ENCODE results near the gene UVRAG.

Gene UVRAG

DNA sequence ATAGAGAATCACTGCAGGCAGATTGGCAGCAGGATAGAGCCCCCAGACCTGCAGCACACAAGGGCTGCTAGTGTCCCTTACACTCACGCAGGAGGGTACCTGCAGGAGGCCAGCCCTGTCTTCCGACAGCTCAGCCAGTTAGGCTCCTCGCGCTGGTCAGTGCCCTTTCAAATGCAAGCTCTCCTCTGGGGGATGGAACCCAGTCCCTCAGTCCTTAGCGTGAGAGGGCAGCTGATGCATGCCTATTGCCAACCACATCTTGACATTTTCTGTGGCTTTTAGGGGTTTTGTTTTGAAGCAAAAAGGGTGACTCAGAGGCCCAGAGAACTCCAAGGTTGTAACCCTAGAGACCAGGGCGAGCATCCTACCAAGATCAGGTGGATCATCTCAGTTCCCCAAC lies 351.3 kb downstream of the UVRAG start:
- DNase-seq (ENCODE audit: low read depth in 2 of 2) = no peak

DNA sequence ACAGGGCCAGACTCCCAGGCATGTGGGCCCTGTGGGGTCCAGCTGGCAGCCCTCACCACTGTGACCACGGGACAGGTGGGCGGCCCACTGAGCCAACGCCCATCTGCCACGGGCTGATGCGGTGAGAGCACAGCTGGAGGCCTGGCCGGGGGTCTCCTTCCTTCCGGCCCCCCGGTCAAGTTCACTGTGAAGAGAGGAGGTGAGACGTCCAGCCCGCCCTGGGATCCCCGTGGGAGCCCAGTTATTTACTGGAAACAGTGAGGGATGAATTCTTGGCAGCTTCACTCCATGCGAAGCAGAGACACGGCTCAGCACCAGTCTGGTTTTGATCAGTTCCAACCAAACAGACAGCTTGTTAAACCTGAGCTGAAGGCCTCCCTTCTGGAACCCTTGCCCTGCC lies 352.6 kb downstream of the UVRAG start:
- no peak for DNase-seq (ENCODE audit: low read depth in 2 of 2)

DNA sequence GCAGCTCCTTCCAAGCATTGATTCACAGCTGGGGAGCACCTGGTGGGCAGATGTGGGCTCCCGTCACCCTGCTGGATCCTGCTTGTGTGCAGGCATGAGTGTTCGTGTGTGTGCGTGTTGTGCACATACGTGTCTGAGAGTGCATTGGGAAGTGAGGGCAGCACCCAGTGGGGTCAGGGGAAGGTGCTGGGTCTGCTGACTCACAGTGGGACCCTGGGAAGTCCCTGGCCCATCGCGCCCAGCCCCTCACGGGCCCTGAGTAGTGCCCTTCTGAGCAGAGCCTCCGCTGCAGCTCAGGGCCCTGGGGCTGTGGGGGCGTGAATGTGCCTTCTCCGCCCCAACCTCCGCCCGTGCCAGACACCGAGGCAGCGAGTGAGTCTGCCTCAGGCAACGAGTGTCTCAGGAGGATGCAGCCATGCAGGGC lies 354.5 kb downstream of the UVRAG start:
- no peak for DNase-seq (ENCODE audit: low read depth in 2 of 2)

DNA sequence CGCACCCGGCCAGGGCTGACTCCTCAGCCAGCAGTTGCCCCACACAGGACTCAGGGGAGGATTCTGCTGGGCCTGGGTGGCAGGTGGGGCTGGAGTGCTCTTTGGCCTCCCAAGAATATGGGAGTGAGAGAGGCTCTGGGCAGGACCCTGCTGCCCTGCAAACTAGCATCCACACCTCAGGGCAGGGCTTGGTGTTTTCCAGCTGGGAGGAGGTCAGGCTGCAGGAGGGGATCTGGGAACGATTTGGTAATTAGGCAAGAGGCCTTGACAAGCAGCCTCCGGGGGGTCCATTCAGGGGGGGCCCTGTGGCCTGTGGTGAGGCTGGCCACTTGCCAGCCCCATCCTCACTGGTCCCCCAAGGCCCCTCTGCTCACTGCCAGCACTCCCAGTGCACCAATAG lies 355.5 kb downstream of the UVRAG start:
- no peak for DNase-seq (ENCODE audit: low read depth in 2 of 2)

DNA sequence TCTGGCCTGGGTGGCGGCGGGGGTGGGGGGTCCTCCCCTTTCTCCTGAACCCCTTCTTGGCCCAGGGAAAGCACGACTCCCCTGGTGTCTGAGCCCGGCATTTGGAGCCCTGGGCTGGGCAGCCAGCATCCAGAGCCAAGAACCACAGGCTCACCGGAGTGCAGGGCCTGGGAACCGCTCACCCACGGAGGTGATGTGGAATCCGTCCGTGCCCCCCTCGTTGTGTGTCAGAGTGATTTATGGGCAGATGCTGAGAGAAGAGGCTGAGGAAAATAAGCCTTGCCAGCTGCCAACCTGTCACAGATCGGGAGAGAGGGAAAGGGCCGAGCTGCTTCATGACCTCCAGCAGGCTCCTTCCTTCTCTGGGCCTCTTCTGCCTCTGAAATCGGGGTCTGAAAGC lies 357.6 kb downstream of the UVRAG start:
- DNase-seq (ENCODE audit: low read depth in 2 of 2) = no peak

DNA sequence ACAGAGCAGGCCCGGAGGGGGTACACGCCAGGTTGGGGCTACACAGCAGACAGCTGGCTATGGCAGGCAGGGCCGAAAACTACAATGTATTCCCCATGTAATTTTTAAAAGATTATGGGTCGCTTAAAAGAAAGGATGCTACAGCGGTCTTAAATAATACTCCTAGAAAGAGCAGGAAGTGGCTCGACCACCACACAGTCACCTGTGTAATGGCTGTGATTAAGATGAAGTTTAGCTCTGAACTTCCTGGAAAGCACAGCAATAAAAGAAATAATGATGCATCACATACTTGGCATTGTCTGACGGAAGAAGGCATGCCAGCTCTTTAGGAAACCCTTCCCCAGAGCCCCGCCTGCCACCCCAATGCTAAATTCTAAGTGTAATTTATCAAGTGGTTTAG lies 358.7 kb downstream of the UVRAG start:
- no peak for DNase-seq (ENCODE audit: low read depth in 2 of 2)

DNA sequence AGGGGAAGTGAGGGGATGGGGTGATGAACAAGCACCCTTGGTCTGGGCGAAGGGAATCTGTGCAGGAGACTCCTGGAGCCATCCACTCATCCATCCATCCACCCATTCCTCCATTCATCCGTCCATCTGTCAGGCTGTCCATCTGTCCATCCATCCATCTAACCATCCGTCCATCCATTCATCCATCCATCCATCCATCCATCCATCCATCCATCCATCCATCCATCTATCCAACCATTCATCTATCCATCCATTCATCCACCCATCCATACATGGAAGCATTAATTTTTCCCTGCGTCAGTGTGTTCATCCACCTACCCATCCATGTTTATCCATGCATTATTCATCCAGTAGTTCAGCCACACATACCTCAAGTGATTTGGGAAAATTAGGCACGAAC lies 359.3 kb downstream of the UVRAG start:
- DNase-seq (ENCODE audit: low read depth in 2 of 2) = no peak

DNA sequence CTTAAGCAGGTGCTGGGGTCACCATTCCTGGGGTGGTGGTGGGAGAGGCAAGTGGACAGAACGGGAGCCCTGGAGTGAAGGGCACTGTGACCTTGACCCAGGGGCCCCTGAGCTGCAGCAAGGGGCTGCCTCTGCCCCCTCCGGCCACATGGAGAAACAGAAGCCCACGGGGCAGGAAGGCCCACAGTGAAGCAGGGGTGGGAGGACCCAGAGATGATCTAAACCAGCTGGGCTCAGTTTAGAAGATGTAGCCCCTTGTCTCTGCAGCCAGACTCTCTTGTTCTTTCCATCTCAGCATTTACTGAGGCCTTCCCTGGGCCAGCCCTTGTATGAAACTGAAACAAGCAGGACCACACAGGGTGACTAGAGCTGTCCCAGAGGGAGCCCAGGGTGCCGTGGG lies 360.8 kb downstream of the UVRAG start:
- no peak for DNase-seq (ENCODE audit: low read depth in 2 of 2)

DNA sequence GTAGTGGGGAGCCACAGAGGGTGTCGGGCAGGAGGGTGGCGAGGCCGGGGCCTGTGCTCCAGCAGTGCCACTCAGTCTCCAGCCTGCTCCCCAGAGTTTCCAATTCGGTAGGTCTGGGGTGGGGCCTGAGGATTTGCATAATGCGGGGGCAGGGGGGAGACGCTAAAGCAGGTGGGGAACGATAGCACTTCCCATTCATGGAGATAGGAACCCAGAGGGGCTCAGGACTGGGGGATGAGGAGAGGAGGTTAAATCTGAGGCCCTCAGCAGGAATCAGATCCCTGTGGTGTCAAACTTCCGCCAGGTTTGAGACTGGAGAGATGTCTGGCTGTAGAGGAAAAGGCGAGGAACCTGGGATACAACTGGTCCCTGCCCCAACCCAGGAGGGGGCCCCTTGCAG lies 361.5 kb downstream of the UVRAG start:
- no peak for DNase-seq (ENCODE audit: low read depth in 2 of 2)

DNA sequence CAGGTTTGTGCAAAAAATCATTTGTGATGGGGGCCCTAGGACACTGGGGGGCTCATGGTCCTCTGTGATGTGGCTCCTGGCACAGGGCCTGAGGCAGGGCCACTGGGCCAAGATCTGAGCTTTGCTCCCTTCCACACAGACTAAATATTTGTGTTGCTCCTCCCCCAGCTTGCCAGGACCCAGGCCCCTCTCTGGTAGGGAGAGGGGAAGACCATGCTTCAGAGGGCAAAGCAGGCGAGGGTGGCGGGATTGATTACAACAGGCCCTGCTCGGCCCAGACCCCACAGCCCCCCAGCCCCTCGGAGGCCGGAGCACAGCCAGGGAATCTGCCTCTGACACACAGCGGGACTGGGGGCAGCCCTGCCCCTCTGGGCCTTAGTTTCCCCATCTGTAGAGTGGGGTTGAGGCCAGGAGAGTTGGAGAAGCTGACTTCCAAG lies 362.3 kb downstream of the UVRAG start:
- DNase-seq (ENCODE audit: low read depth in 2 of 2) = no peak

DNA sequence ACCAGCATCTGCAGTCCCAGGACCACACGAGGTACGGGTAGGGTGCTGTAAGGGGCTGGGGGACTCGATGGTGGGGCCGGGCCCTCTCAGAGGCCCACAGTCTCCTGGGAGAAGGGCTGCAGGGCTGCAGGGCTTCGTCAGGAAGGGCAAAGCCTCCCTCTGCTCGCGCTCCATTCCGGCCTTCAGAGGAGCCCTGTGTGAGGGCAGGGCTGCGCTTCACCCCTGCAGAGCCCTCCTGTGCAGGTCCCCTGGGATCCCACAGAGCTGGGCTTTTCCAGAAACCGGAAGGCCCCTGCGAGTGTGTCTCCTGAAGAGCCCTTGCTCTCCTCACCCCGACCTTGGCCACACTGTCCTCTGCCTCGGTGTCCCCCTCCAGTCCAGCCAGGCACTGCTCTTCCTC lies 364.1 kb downstream of the UVRAG start:
- DNase-seq (ENCODE audit: low read depth in 2 of 2) = no peak

DNA sequence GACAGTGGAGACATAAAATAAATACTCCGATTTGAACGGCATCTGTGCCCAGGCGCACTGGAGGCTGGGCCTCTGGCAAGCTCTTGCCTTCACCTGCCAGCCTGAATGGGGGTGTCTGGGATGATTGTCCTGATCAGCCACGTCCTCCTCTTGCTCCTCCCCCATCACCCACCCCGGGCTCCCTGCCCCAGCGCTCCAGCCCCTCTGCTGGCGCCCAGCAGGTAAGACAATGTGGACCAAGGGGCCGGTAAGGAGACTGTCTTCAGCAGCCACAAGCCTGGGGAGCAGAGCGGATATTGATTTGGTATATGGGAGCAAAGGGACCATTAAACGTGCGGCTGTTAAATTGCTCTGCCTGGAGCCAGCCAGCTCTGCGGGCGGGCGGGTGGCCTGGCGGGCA lies 366.4 kb downstream of the UVRAG start:
- no peak for DNase-seq (ENCODE audit: low read depth in 2 of 2)

DNA sequence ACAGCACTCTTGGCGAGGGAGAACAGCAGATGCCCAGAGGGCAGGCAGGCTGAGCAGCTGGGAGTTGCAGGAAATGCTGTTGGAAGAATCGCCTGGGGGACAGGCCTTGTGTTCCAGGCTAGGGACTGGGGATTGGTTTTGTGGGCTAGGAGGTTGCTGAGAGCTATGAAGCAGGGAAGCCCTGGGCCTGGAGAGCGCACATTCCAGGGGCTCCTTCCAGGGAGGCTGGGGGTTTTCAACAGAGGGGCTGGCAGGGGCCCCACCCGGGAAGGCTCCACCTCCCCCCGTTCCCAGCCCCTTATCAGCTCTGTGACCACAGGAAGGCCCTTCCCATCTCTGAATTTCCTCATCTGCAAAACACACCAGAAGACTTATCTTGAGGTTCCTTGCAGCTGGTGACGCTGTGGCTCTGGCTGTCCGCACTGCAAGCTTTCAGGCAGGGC lies 369.6 kb downstream of the UVRAG start:
- no peak for DNase-seq (ENCODE audit: low read depth in 2 of 2)

DNA sequence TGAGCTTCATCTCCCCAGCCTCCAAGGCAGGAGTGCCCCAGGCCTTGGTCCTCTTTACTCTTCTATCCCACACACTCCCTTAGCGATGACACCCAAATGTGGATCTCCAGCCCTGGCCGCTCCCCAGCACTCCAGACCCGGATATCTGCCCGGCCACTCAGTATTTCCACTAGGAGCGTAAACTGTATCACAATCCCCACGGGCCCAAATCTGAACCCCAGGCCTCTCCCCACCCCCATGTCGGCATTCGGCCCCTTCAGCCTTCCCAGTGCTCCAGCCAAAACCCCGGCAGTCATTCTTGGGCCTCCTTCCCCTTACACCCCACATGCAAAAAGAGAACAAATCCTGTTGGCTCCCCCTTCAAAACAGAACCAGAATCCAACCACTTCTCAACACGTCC lies 370.5 kb downstream of the UVRAG start:
- DNase-seq (ENCODE audit: low read depth in 2 of 2) = no peak

DNA sequence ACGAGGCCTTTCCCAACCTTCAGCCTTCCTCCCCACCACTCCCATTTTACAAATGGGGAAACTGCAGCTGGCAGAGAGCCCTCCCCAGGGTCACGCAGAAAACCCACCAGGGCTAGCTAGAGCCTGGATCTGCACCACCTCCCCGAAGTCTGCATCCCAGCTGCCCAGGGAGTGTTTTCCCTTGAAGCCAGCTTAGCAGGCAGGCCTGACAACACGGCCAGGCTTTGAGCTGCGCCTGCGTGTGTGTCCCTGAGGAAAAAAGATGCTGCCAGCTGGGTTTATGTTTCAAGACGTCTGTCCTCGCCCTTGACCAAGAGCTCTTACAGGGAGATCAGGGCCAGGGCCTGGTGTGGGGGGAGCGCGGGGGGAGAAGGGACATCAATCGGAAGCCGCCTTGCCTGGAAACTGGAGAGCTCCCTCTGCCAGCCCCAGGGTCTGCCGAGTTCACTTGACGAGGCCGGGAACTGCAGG lies 371.0 kb downstream of the UVRAG start:
- DNase-seq (ENCODE audit: low read depth in 2 of 2) = no peak

DNA sequence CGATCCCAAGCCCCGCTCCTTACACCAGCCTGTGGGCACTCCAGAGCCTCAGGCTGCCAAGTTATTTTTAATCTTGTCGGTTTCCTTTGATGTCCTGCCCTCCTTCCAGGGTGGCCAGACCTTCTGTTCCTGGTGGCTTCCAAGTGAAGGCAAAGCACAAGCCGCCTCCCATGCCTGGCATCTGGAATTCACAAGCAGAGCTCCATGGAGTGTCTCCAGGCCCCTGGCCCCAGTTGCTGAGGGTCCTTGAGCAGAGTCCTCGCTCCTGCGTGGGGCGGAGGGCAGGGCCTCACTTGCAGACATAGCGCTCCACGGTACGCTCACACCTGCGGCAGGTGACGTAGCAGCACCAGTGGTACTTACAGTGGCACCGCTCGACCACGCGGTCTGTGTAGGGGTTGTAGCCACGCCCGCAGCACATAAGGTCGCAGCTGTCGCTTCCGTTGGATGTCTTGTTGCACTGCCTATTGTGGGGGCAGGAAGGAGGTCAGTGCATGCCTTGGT lies 371.8 kb downstream of the UVRAG start:
- DNase-seq (ENCODE audit: low read depth in 2 of 2) = no peak

DNA sequence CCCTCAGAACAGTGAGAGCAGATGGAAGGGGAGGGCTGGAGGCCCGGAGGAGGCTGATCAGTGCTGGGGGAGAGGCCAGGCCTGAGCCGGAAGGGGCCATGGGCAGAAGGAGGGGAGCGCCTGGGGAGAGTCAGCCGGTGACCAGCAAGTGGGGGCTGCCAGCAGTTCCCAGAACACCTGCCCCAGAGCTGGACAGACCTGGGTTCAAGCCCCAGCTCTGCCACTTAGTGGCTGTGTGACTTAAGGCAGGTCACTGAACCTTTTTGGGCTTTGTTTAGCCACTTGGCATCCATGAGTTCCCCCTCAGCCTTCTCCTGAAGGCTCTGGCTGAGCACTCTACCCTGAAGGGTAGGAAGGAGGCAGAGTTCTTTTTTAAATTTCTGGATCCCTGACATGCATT lies 373.9 kb downstream of the UVRAG start:
- no peak for DNase-seq (ENCODE audit: low read depth in 2 of 2)

DNA sequence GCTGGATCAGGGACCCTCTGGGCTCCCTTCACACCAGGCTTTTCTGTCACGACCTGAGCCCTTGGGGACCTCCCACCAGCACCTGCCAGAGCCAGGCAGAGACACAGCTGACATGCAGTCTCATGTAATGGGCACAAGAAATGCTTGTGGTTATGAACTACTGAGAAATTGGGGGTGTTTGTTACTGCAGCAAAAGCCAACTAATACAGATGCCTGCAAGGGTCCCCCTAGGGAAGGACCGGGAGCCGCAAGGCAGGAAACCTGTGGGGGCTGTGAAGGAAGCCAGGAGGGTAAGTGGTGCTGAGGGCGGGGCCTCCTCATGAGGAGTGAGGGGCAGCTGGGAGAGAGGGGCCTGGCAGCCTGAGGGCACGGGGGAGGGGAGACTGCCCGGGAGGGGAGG lies 374.7 kb downstream of the UVRAG start:
- DNase-seq (ENCODE audit: low read depth in 2 of 2) = no peak

DNA sequence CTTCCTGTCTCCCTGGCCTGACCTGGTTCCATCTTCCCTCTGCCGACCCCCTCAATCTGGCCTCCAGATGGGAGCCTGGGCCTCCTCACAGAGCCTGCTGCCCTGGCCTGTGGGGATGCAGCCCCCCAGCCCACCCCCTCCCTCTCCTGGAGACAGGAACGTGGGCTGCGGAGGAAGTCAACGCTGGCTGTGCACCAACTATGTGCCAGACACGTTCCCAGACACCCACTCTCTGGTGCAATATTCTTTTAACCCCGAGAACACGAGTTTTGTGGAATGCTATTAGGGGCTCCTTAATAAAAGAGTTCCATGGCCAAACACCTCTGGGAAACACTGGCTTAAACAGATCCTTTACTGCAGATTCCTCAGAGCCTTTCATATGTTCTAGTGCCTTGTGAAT lies 375.4 kb downstream of the UVRAG start:
- no peak for DNase-seq (ENCODE audit: low read depth in 2 of 2)
